B cell (primary cell): Measurements from ENCODE around the gene SDK1. TPM values are rescaled to one million over a fixed set of nuclear protein-coding genes. Genes with fewer than 3 reads are reported as not detected.

Experiments
- ATAC-seq: fragments of 200-7000 bp; cut with Tn5 transposase; one replicate; pipeline ENCODE4 v1.10.0; 2021; ENCODE audit warnings: low read depth, mild to moderate bottlenecking, moderate number of reproducible peaks, moderate library complexity
- CTCF ChIA-PET: fragments of 350-600 bp; sonication (Branson Sonifier 250); formaldehyde crosslinking; loops from one replicate; lab custom pipeline; 2021; ENCODE audit warnings: antibody characterized with exemption, inconsistent platforms; lab: Charles Lee
- POLR2A ChIA-PET: fragments of 350-600 bp; sonication (Branson Sonifier 250); formaldehyde crosslinking; loops from one replicate; lab custom pipeline; 2021; ENCODE audit warnings: antibody characterized with exemption; lab: Charles Lee
- DNase-seq: peaks from one replicate; pipeline ENCODE4 v3.0.0; 2013
- H2AFZ ChIP-seq: 2 replicates; pipeline ENCODE4 v1.6.1; 2012; ENCODE audit warnings: mild to moderate bottlenecking, low read depth, low read length; ENCODE audit not compliant: insufficient read depth, poor library complexity, severe bottlenecking
- H3K27ac ChIP-seq, 2 donors: 1 replicate in 1 of 2; 2 replicates in 1 of 2; pipeline ENCODE4 v1.5.1; 2012 to 2013; ENCODE audit warnings: low read length in 2 of 2, mild to moderate bottlenecking in 2 of 2, moderate library complexity in 1 of 2
- H3K27me3 ChIP-seq, 4 experiments: fragments of 200-600 bp in 1 of 4; sonication (generic) in 1 of 4; replicated peaks in 1 of 4; 1 replicate in 2 of 4; 2 replicates in 2 of 4; pipeline versions ENCODE4 v1.6.1 to v1.7.0; 2013 to 2016; ENCODE audit warnings: low read length in 3 of 4, mild to moderate bottlenecking in 2 of 4, mixed read lengths in 1 of 4, moderate library complexity in 1 of 4; ENCODE audit not compliant: insufficient read depth in 4 of 4, control insufficient read depth in 3 of 4; ENCODE audit errors: control extremely low read depth in 1 of 4
- H3K36me3 ChIP-seq, 2 experiments: replicated peaks in 1 of 2; 1 replicate in 1 of 2; 2 replicates in 1 of 2; pipeline versions ENCODE4 v1.6.1 to v1.7.1; 2013; ENCODE audit warnings: low read length in 1 of 2; ENCODE audit not compliant: insufficient read depth in 2 of 2, control insufficient read depth in 1 of 2; ENCODE audit errors: control extremely low read depth in 1 of 2, extremely low read depth in 1 of 2
- H3K4me1 ChIP-seq, 2 donors: fragments of 200-600 bp in 1 of 2; sonication (generic) in 1 of 2; 1 replicate in 1 of 2; 2 replicates in 1 of 2; pipeline versions ENCODE4 v1.5.1 to v1.6.1; 2013 to 2017; ENCODE audit warnings: low read length in 2 of 2; ENCODE audit not compliant: control insufficient read depth in 2 of 2, insufficient read depth in 2 of 2
- H3K4me2 ChIP-seq: replicated peaks from 2 replicates; pipeline ENCODE3; 2012; ENCODE audit warnings: mild to moderate bottlenecking, low read depth, low read length; ENCODE audit not compliant: poor library complexity, severe bottlenecking
- H3K4me3 ChIP-seq, 5 experiments: fragments of 200-600 bp in 1 of 5; sonication (generic) in 1 of 5; 1 replicate in 3 of 5; 2 replicates in 2 of 5; pipeline versions ENCODE4 v1.5.1 to v1.7.0; 2011 to 2016; ENCODE audit warnings: low read length in 4 of 5, mild to moderate bottlenecking in 4 of 5, low read depth in 2 of 5, control low read depth in 1 of 5, moderate library complexity in 1 of 5; ENCODE audit not compliant: insufficient read depth in 1 of 5; ENCODE audit errors: control extremely low read depth in 1 of 5, extremely low read depth in 1 of 5
- H3K79me2 ChIP-seq: fragments of 200-600 bp; sonication (generic); one replicate; pipeline ENCODE4 v1.6.0; 2016; ENCODE audit warnings: low read length; ENCODE audit not compliant: control insufficient read depth, insufficient read depth
- H3K9ac ChIP-seq: fragments of 200-600 bp; sonication (generic); 2 replicates; pipeline ENCODE4 v1.6.1; 2017; ENCODE audit warnings: mild to moderate bottlenecking, low read length, moderate library complexity
- H3K9me3 ChIP-seq, 3 donors: one replicate each; pipeline versions ENCODE4 v1.6.1 to v1.7.1; 2013; ENCODE audit warnings: low read length in 2 of 3; ENCODE audit not compliant: control insufficient read depth in 2 of 3, insufficient read depth in 1 of 3; ENCODE audit errors: control extremely low read depth in 1 of 3
- H4K20me1 ChIP-seq: 2 replicates; pipeline ENCODE4 v1.6.0; 2012; ENCODE audit warnings: mild to moderate bottlenecking, low read length; ENCODE audit not compliant: insufficient read depth, control insufficient read depth, poor library complexity, severe bottlenecking
- H3K27ac Mint-ChIP-seq: one replicate; pipeline ENCODE4 v1.8.0; 2021; ENCODE audit warnings: mixed read lengths
- H3K27me3 Mint-ChIP-seq: one replicate; pipeline ENCODE4 v1.8.0; 2021; ENCODE audit warnings: mixed read lengths
- H3K4me1 Mint-ChIP-seq: one replicate; pipeline ENCODE4 v1.8.0; 2021; ENCODE audit warnings: mixed read lengths
- H3K4me3 Mint-ChIP-seq: one replicate; pipeline ENCODE4 v1.8.0; 2021; ENCODE audit warnings: mixed read lengths
- H3K9me3 Mint-ChIP-seq: one replicate; pipeline ENCODE4 v1.8.0; 2022; ENCODE audit warnings: mixed read lengths; ENCODE audit not compliant: insufficient read depth
- CTCF ChIP-seq: fragments of 200-600 bp; IDR thresholded peaks from one replicate; pipeline ENCODE4 v1.8.0; 2022; ENCODE audit warnings: antibody characterized with exemption, mild to moderate bottlenecking
- EZH2 ChIP-seq: IDR thresholded peaks from 2 replicates; pipeline ENCODE4 v1.6.1; 2012; ENCODE audit warnings: borderline replicate concordance, low read depth, mild to moderate bottlenecking, moderate library complexity, low read length; ENCODE audit not compliant: insufficient read depth, poor library complexity, severe bottlenecking
- WGBS: methylation state at CpG from one replicate; pipeline ENCODE4 v1.1.5; 2013; ENCODE audit warnings: missing lambda C conversion rate; ENCODE audit not compliant: insufficient coverage; 5-methylcytosine and 5-hydroxymethylcytosine counted together
- intact Hi-C: fragments of 100-400 bp; cut with micrococcal nuclease; formaldehyde crosslinking; loops from one replicate; pipeline ENCODE4 v1.10.0; 2022
- polyA plus RNA-seq: library from polyadenylated mRNA; depleted of rRNA; stranded (reverse); fragments of >200 nt; gene quantifications from 2 replicates; pipeline ENCODE4 v1.2.3, GENCODE V29; 2012
- total RNA-seq, 2 donors: library from RNA; stranded (reverse); fragments of 120-200 nt in 1 of 2; gene quantifications; 1 replicate in 1 of 2; 2 replicates in 1 of 2; pipeline versions ENCODE4 v1.2.3 to v1.2.4, GENCODE V29; 2013 to 2022

The SDK1 gene
- total and polyA plus RNA-seq, 2 donors (not counting 1 experiment from before 2014, with no cell fraction given) = 0.73 to 2.0 TPM

GRCh38 chr7:4057289-4057616 lies 756.2 kb downstream of the SDK1 start:
- WGBS = 50% methylated on average over 1 of the region's 1 CpG
- Histone ChIP-seq H3K9ac (no peak overlapping the region), H3K36me3 (no peaks in the 10 kb centered on the region), H3K27ac (no peak overlapping the region), H3K4me2 (no peak overlapping the region), H2AFZ (no peak overlapping the region), H4K20me1 (no peaks in the 10 kb centered on the region), H3K9me3 (peaks cover 0 to 18% (median 2%) of the 10 kb centered on the region in 3 donors), H3K79me2 (no peaks in the 10 kb centered on the region), H3K4me3 (no peak overlapping the region), H3K27me3 (peaks cover 0 to 8% (median 2%) of the 10 kb centered on the region in 4 experiments), H3K4me1 (no peaks in the 10 kb centered on the region)
- no peak overlapping the region for H3K27ac Mint-ChIP-seq
- POLR2A ChIA-PET = no interaction called here
- H3K9me3 Mint-ChIP-seq = peaks cover 4% of the 10 kb centered on the region
- CTCF ChIA-PET = no interaction called here
- TF ChIP-seq EZH2 (no peak), CTCF (no peak)
- intact Hi-C loops = no loop called here
- H3K4me1 Mint-ChIP-seq = no peaks in the 10 kb centered on the region
- no peak for DNase-seq
- peaks cover 20% of the 10 kb centered on the region for H3K27me3 Mint-ChIP-seq
- no peak overlapping the region for H3K4me3 Mint-ChIP-seq
- ATAC-seq = no peak

- H3K4me3 ChIP-seq = no peak overlapping the region
- peaks cover 0 to 8% (median 2%) of the 10 kb centered on the region in 4 experiments for H3K27me3 ChIP-seq
- WGBS = no CpG with 5 or more reads among the region's 1 CpG
- peaks cover 20% of the 10 kb centered on the region for H3K27me3 Mint-ChIP-seq
- no peak overlapping the region for H3K4me3 Mint-ChIP-seq
- DNase-seq (no peak), ATAC-seq (no peak)
- H3K4me2 ChIP-seq = no peak overlapping the region
- peaks cover 0 to 18% (median 2%) of the 10 kb centered on the region in 3 donors for H3K9me3 ChIP-seq
- no peaks in the 10 kb centered on the region for H3K36me3 ChIP-seq
- H3K79me2 ChIP-seq = no peaks in the 10 kb centered on the region
- intact Hi-C loops = no loop called here
- H3K27ac Mint-ChIP-seq = no peak overlapping the region
- no peak overlapping the region for H3K9ac ChIP-seq
- no peak overlapping the region for H3K27ac ChIP-seq
- TF ChIP-seq EZH2 = no peak
- TF ChIP-seq CTCF = no peak
- H3K4me1 ChIP-seq = no peaks in the 10 kb centered on the region
- peaks cover 4% of the 10 kb centered on the region for H3K9me3 Mint-ChIP-seq
- H4K20me1 ChIP-seq = no peaks in the 10 kb centered on the region
- no peaks in the 10 kb centered on the region for H3K4me1 Mint-ChIP-seq
- POLR2A ChIA-PET = no interaction called here
- H2AFZ ChIP-seq = no peak overlapping the region
- CTCF ChIA-PET = no interaction called here
Observed at GRCh38 chr7:4058158-4058557, 757.1 kb downstream of the SDK1 start.
